SU-DHL-6 (cell line): Measurements from ENCODE around the gene F12.

ENCODE experiments used
- H2AFZ ChIP-seq: fragments of 200-600 bp; sonication (generic); 2 replicates; pipeline ENCODE4 v1.6.1; 2014; ENCODE audit warnings: low read depth, mild to moderate bottlenecking, moderate library complexity, mixed read lengths, antibody characterized with exemption, low read length; ENCODE audit not compliant: severe bottlenecking
- H3F3A ChIP-seq: fragments of 200-600 bp; shearing (Covaris generic); 2 replicates; pipeline ENCODE4 v1.6.0; 2016; ENCODE audit warnings: antibody characterized with exemption, mild to moderate bottlenecking; ENCODE audit not compliant: insufficient read depth
- H3K27ac ChIP-seq: fragments of 200-600 bp; sonication (generic); 2 replicates; pipeline ENCODE4 v1.5.1; 2016; ENCODE audit warnings: low read depth, mild to moderate bottlenecking, low read length, moderate library complexity, mixed read lengths
- H3K27me3 ChIP-seq: fragments of 200-600 bp; sonication (generic), shearing (Covaris generic); 2 replicates; pipeline ENCODE4 v1.6.0; 2014; ENCODE audit warnings: mild to moderate bottlenecking, low read length
- H3K36me3 ChIP-seq: fragments of 200-600 bp; sonication (generic); 2 replicates; pipeline ENCODE4 v1.6.1; 2014; ENCODE audit warnings: mild to moderate bottlenecking, low read length, mixed read lengths
- H3K4me2 ChIP-seq: fragments of 300-600, 200-600 bp; shearing (Covaris generic), sonication (generic); 2 replicates; pipeline ENCODE4 v1.6.0; 2014; ENCODE audit warnings: low read length, low read depth, mild to moderate bottlenecking; ENCODE audit not compliant: poor library complexity, severe bottlenecking
- H3K4me3 ChIP-seq: fragments of 200-600 bp; sonication (generic); 2 replicates; pipeline ENCODE4 v1.5.1; 2014; ENCODE audit warnings: antibody characterized with exemption, low read length, mild to moderate bottlenecking, mixed read lengths; ENCODE audit not compliant: insufficient read depth, poor library complexity, severe bottlenecking
- H3K79me2 ChIP-seq: fragments of 200-600 bp; sonication (generic); 2 replicates; pipeline ENCODE4 v1.6.1; 2014; ENCODE audit warnings: mild to moderate bottlenecking, low read length, moderate library complexity; ENCODE audit not compliant: insufficient read depth
- H3K9ac ChIP-seq: fragments of 200-600 bp; sonication (generic); 2 replicates; pipeline ENCODE4 v1.7.0; 2014; ENCODE audit warnings: mild to moderate bottlenecking, low read length
- H3K9me2 ChIP-seq: fragments of 200-600 bp; sonication (generic); replicated peaks from 2 replicates; pipeline ENCODE4 v1.6.1; 2014; ENCODE audit warnings: low read length; ENCODE audit not compliant: insufficient read depth
- H3K9me3 ChIP-seq: fragments of 200-600 bp; sonication (generic); 2 replicates; pipeline ENCODE4 v1.6.1; 2014; ENCODE audit warnings: low read length, mixed read lengths; ENCODE audit not compliant: insufficient read depth
- H4K20me1 ChIP-seq: fragments of 200-600 bp; sonication (generic); 2 replicates; pipeline ENCODE4 v1.6.1; 2014; ENCODE audit warnings: low read depth, mild to moderate bottlenecking, antibody characterized with exemption, low read length, moderate library complexity, mixed read lengths
- EZH2phosphoT487 ChIP-seq: fragments of 200-600 bp; sonication (generic), shearing (Covaris generic); conservative IDR thresholded peaks from 2 replicates; pipeline ENCODE4 v1.6.1; 2018; ENCODE audit warnings: mild to moderate bottlenecking, antibody characterized with exemption, low read length, moderate library complexity, mixed read lengths
- TF ChIP-seq, protein P1 (sequence below): fragments of 200-600 bp; sonication (generic); IDR thresholded peaks from one replicate; pipeline ENCODE4 v1.5.1; 2017; ENCODE audit warnings: antibody characterized with exemption, mild to moderate bottlenecking, low read length, moderate library complexity; ENCODE audit not compliant: insufficient read depth, poor library complexity, severe bottlenecking

F12 gene

DNA sequence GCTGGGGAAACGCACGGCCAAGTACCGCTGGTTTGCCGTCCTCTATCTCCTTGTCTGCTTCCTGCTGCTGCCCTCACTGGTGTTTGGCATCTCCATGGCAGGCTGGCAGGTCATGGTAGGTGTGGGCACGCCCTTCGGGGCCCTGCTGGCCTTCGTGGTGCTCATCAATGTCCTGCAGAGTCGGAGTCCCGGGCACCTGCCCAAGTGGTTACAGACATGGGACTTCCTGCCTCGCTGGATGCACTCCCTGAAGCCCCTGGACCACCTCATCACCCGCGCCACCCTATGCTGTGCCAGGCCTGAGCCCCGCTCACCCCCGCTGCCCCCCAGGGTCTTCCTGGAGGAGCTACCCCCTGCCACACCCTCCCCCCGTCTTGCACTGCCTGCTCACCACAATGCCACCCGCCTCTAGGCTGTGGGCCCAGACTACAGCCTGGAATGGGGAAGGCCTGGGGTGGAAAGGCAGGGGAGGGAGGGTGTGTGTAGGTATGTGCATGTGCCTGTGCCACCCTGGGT, 11.4 kb downstream of the F12 start:
- Histone ChIP-seq H3K9me2 (no peaks in the 10 kb centered on the region), H2AFZ (no peak overlapping the region), H3K4me2 (no peak overlapping the region), H3K36me3 (no peaks in the 10 kb centered on the region), H3F3A (no peaks in the 10 kb centered on the region), H3K27me3 (no peaks in the 10 kb centered on the region), H3K79me2 (no peaks in the 10 kb centered on the region), H4K20me1 (no peaks in the 10 kb centered on the region), H3K9me3 (no peaks in the 10 kb centered on the region), H3K27ac (no peak overlapping the region), H3K4me3 (no peak overlapping the region), H3K9ac (no peak overlapping the region)
- TF ChIP-seq, protein P1, sequence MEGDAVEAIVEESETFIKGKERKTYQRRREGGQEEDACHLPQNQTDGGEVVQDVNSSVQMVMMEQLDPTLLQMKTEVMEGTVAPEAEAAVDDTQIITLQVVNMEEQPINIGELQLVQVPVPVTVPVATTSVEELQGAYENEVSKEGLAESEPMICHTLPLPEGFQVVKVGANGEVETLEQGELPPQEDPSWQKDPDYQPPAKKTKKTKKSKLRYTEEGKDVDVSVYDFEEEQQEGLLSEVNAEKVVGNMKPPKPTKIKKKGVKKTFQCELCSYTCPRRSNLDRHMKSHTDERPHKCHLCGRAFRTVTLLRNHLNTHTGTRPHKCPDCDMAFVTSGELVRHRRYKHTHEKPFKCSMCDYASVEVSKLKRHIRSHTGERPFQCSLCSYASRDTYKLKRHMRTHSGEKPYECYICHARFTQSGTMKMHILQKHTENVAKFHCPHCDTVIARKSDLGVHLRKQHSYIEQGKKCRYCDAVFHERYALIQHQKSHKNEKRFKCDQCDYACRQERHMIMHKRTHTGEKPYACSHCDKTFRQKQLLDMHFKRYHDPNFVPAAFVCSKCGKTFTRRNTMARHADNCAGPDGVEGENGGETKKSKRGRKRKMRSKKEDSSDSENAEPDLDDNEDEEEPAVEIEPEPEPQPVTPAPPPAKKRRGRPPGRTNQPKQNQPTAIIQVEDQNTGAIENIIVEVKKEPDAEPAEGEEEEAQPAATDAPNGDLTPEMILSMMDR = no peak
- no peak for TF ChIP-seq EZH2phosphoT487

GRCh38 chr5:177396807-177397206, 12.6 kb downstream of the F12 start:
- H2AFZ ChIP-seq = no peak overlapping the region
- no peak overlapping the region for H3K27ac ChIP-seq
- no peaks in the 10 kb centered on the region for H3K79me2 ChIP-seq
- no peaks in the 10 kb centered on the region for H4K20me1 ChIP-seq
- no peak overlapping the region for H3K4me3 ChIP-seq
- no peak overlapping the region for H3K9ac ChIP-seq
- no peaks in the 10 kb centered on the region for H3K36me3 ChIP-seq
- no peaks in the 10 kb centered on the region for H3K9me2 ChIP-seq
- TF ChIP-seq, protein P1 = no peak
- TF ChIP-seq EZH2phosphoT487 = no peak
- H3K9me3 ChIP-seq = no peaks in the 10 kb centered on the region
- H3K27me3 ChIP-seq = no peaks in the 10 kb centered on the region
- no peak overlapping the region for H3K4me2 ChIP-seq
- no peaks in the 10 kb centered on the region for H3F3A ChIP-seq

DNA sequence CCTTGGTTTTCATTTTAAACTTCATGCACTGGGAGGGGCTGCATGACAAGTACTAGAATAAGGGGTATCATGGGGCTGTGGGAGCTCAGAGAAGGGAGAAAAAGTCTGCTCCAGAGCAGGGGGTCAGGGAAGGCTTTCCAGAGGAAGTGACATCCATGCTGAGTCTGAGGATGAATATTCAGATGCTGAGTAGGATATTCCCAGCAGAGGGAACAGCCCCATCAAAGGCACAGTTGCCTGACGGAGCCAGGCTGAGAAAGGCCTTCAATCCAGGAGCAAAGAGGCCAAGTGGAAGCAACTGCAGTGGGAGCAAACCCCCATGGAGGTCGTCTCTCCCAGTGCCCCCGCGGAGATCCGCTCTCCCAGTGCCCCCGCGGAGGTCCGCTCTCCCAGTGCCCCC, 13.3 kb downstream of the F12 start:
- Histone ChIP-seq H3K27me3 (no peaks in the 10 kb centered on the region), H3K9me3 (no peaks in the 10 kb centered on the region), H3K9me2 (no peaks in the 10 kb centered on the region), H3K4me2 (no peak overlapping the region), H3K27ac (no peak overlapping the region), H3F3A (no peaks in the 10 kb centered on the region), H2AFZ (no peak overlapping the region), H3K4me3 (no peak overlapping the region), H4K20me1 (no peaks in the 10 kb centered on the region), H3K9ac (no peak overlapping the region), H3K36me3 (no peaks in the 10 kb centered on the region), H3K79me2 (no peaks in the 10 kb centered on the region)
- TF ChIP-seq EZH2phosphoT487 = no peak
- TF ChIP-seq, protein P1 = no peak
